Activated CD8-positive, alpha-beta memory T cell treated with anti-CD3 and anti-CD28 coated beads for 24 hours (primary cell): ENCODE results near the gene DCC.

ENCODE experiments used
- DNase-seq: peaks from one replicate; pipeline ENCODE4 v3.0.0-alpha.2; 2020

Gene DCC, protein sequence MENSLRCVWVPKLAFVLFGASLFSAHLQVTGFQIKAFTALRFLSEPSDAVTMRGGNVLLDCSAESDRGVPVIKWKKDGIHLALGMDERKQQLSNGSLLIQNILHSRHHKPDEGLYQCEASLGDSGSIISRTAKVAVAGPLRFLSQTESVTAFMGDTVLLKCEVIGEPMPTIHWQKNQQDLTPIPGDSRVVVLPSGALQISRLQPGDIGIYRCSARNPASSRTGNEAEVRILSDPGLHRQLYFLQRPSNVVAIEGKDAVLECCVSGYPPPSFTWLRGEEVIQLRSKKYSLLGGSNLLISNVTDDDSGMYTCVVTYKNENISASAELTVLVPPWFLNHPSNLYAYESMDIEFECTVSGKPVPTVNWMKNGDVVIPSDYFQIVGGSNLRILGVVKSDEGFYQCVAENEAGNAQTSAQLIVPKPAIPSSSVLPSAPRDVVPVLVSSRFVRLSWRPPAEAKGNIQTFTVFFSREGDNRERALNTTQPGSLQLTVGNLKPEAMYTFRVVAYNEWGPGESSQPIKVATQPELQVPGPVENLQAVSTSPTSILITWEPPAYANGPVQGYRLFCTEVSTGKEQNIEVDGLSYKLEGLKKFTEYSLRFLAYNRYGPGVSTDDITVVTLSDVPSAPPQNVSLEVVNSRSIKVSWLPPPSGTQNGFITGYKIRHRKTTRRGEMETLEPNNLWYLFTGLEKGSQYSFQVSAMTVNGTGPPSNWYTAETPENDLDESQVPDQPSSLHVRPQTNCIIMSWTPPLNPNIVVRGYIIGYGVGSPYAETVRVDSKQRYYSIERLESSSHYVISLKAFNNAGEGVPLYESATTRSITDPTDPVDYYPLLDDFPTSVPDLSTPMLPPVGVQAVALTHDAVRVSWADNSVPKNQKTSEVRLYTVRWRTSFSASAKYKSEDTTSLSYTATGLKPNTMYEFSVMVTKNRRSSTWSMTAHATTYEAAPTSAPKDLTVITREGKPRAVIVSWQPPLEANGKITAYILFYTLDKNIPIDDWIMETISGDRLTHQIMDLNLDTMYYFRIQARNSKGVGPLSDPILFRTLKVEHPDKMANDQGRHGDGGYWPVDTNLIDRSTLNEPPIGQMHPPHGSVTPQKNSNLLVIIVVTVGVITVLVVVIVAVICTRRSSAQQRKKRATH (N-terminal part only)

GRCh38 chr18:52339891-52340371 lies at the start of gene DCC:
Gene DCC (plus strand): TSS chr18:52340197. CDS start chr18:52340788, 591 bp downstream.
- DNase-seq: no peak

GRCh38 chr18:52310651-52311050 lies 29.3 kb upstream of the DCC start:
- DNase-seq: no peak

DNA sequence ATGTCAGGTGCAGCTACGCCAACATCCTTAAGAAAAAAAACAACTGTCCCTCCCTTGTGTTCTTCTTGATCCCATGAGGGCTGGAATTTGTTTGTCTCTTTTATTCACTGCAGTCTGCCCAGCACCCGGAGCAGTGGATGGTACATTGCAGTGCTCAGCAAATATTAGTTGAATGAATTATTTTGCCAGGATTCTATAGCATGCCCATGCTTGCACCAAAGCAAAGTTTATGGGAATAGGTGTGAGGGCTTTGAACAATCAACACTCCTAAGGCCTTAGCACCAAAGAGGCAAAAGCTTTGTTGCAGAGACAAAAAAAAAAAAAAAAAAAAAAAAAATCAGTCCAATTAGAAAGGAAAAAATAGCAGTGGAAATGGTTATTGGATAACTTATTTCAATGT lies 28.7 kb upstream of the DCC start:
- no peak for DNase-seq

GRCh38 chr18:52312346-52312745 lies 27.7 kb upstream of the DCC start:
- no peak for DNase-seq

GRCh38 chr18:52313213-52313612 lies 26.8 kb upstream of the DCC start:
- no peak for DNase-seq

GRCh38 chr18:52319424-52319983 lies 20.5 kb upstream of the DCC start:
- no peak for DNase-seq

- DNase-seq: no peak
These were observed 17.7 kb upstream of the DCC start for GRCh38 chr18:52322307-52322706.

GRCh38 chr18:52323802-52324201 lies 16.2 kb upstream of the DCC start:
- no peak for DNase-seq

DNA sequence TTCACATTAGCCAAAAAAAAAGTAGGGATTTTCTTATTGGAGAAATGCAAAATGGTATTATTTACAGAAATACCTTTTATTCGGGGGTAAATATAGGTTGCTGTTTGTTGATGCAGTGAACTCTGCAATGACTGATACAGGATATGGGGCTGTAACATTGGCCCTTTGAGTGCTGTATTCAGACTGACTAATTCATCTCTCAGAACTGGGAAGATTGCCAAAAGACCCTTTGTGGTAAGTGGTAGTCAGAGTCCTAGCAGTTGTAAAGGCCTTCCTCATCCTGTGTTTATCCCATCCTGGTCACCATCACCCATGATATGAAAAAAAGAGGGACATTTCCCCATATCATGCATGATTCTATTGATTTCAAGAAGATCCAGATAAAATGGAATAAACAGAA lies 14.0 kb upstream of the DCC start:
- no peak for DNase-seq

DNA sequence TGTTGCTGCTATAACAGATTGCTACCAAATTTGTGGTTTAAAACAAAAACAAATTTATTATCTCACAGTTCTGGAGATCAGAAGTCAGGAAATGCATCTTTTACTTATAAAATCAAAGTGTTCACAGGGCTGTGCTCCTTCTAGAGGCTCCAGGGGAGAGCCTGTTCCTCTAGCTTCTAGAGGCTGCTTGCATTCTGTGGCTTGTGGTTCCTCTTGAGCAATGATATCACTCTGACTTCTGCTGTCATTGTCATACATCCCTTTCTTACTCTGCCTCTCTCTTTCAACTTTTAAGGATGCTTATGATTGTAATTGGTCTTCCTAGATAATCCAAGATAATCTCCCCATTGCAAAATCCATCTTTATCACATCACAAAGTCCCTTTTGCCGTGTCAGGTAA lies 6.1 kb upstream of the DCC start:
- no peak for DNase-seq

DNA sequence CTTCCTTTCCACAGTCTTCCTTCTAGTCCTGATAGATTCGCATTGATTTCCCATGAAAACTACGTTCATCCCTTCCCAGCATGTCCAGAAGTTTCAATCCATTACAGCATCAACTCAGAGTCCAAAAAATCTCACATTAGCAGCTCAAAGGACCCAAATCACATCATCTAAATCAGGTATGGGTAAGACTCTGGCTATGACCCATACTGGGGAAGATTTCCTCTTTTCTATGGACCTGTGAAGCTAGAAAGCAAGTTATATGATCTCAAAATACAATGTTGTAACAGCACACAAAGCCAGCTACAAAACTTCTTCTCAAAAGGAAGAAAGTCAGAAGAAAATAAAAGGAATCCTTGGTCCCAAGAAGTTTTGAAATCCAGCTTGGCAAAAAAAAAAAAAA lies 5.7 kb upstream of the DCC start:
- no peak for DNase-seq

DNA sequence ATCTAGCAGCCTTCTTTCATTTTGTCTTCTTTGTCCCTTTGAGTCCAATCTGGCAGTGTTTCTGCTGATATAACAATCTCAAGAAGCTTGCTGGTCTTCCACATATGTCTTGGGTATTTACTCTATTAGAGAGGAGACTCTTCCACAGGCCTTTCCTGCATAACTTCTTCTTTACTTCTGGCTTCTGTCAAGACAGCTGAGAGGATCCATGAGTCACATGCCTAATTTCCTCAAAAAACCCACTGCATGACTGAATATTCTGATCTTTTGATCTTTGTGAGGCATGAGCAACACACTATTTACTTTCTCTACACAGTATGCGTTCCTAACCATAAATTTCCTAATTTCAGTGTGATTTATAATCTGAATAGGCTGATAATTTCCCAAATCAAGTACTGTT lies 5.1 kb upstream of the DCC start:
- no peak for DNase-seq

- no peak for DNase-seq
These were observed 2.7 kb upstream of the DCC start for GRCh38 chr18:52337276-52337675.

GRCh38 chr18:52340406-52341102 lies 557 bp downstream of the DCC start:
- DNase-seq: no peak

GRCh38 chr18:52341103-52341432 lies 1.1 kb downstream of the DCC start:
- DNase-seq: no peak

DNA sequence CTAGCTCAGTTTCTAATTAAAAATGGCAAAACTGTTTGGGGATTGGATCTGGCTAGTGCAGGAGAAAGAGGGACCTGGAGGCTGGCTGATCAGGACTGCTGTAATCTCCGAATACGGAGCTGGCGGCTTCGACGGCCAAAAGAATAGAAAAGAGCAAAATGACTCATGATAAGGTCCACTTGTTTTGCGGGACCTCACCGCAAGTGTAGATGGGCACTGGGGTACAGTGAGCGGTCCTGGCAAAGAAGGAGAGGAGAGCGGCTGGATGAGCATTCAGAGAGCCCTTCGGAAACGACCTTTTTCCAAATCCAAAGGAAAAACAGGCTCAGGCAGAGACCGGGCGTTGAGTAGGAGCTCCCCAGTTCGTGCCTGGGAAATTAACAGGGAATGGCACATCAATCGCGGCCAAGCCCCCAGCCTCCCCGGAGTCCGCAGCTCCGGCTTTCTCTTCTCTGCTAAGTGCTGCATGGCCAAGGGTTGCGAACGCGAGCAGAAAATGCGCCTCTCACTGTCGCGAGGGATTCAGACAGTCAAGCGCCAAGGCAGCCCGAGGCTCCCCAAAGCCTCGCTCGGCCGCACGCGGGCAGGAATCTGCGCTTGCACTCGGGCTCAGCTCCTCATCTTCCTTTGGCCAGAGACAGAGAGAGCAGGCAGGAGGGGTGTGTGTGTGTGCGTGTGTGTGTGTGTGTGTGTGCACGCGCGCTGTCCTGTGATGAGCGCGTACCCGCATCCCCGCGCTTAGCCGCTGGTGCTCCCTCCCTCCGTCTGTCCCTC lies 1.8 kb downstream of the DCC start:
- no peak for DNase-seq

GRCh38 chr18:52342456-52342855 lies 2.5 kb downstream of the DCC start:
- DNase-seq: no peak

- no peak for DNase-seq
These were observed 3.1 kb downstream of the DCC start for GRCh38 chr18:52343138-52343537.

- DNase-seq: no peak
These were observed 3.8 kb downstream of the DCC start for GRCh38 chr18:52343731-52344340.

DNA sequence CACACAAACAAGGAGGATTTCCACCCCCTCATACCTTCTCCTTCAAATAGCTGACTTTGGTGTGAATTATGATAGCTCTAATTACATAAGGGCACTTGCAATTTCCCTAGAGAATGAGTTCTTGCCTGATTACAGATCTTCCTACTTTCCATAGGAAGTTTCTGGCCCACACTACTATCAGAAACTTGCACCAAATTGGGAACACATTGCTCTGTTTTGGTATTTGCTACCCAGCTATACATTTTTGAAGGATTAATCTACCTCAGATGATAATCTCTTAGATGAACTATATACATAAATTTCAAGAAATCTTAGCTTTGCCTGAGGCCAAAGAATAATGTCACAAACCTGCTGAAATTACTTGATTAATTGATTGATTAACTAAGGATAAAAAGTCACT lies 4.9 kb downstream of the DCC start:
- DNase-seq: no peak

DNA sequence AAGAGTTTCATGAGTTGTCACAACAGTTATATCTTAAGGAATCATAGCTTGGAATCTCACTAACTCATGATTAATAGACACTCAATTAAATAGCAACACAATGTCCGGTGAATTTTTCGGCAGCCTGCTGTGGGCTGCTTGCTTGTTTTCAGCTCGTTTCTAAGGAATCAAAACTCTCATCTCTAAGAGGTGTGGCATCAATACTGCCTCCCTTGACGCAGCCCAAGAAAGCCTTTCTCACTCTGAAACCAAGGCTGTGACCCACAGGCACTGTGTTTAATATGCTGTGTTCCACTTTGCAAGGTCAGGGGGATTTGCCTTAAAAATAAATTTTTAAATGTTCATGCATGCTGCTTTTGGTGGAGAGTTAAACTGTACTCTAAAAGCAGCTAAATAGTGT lies 5.4 kb downstream of the DCC start:
- no peak for DNase-seq
